SK-N-SH (cell line): ENCODE results near the gene EXOSC2. TPM values are rescaled to one million over a fixed set of nuclear protein-coding genes. Genes with fewer than 3 reads are reported as not detected.
A peak's percentile ranks its signal among the peaks of the same experiment; 100 is the strongest.

Experiments used
- CTCF ChIA-PET: fragments of 300-600, 350-600 bp; formaldehyde crosslinking; extraction: SDS; loops from one replicate; lab custom pipeline; 2021; lab: Yijun Ruan, JAX
- POLR2A ChIA-PET: fragments of 350-600 bp; sonication (Branson Sonifier 250); formaldehyde crosslinking; extraction: SDS; loops from one replicate; lab custom pipeline; 2020; ENCODE audit warnings: antibody characterized with exemption, inconsistent platforms; lab: Yijun Ruan, JAX
- DNase-seq: peaks from one replicate; pipeline ENCODE4 v3.0.0; 2012
- H2AFZ ChIP-seq: fragments of 200-600 bp; sonication (generic); 2 replicates; pipeline ENCODE4 v1.8.1; 2016; ENCODE audit warnings: antibody characterized with exemption, mild to moderate bottlenecking, low read depth
- H3F3A ChIP-seq: fragments of 200-600 bp; sonication (generic); replicated peaks from 2 replicates; pipeline ENCODE3; 2016; ENCODE audit warnings: antibody characterized with exemption, mild to moderate bottlenecking; ENCODE audit not compliant: insufficient read depth
- H3K27ac ChIP-seq, 2 experiments: fragments of 200-500 bp in 1 of 2; fragments of 200-600 bp in 1 of 2; sonication (Bioruptor generic) in 1 of 2; sonication (generic), shearing (Covaris generic) in 1 of 2; 2 replicates each; pipeline versions ENCODE4 v1.5.1 to v1.6.1; 2014 to 2016; ENCODE audit warnings: low read depth in 2 of 2, inconsistent platforms in 1 of 2, low read length in 1 of 2, mild to moderate bottlenecking in 1 of 2, mixed read lengths in 1 of 2
- H3K27me3 ChIP-seq: fragments of 200-600 bp; sonication (generic), shearing (Covaris generic); 2 replicates; pipeline ENCODE4 v1.6.1; 2016; ENCODE audit warnings: mixed run types; ENCODE audit not compliant: insufficient read depth
- H3K36me3 ChIP-seq, 2 experiments: fragments of 200-500 bp in 1 of 2; fragments of 200-600 bp in 1 of 2; sonication (Bioruptor generic) in 1 of 2; sonication (generic) in 1 of 2; replicated peaks in 1 of 2; 2 replicates each; pipeline versions ENCODE3 to v1.5.1; 2014 to 2016; ENCODE audit warnings: low read length in 1 of 2, mild to moderate bottlenecking in 1 of 2; ENCODE audit not compliant: insufficient read depth in 2 of 2, control insufficient read depth in 1 of 2
- H3K4me1 ChIP-seq, 2 experiments: fragments of 200-500 bp in 1 of 2; fragments of 200-600 bp in 1 of 2; sonication (Bioruptor generic) in 1 of 2; sonication (generic), shearing (Covaris generic) in 1 of 2; 2 replicates each; pipeline versions ENCODE4 v1.5.1 to v1.6.1; 2014 to 2016; ENCODE audit warnings: low read depth in 1 of 2, low read length in 1 of 2, mixed run types in 1 of 2; ENCODE audit not compliant: insufficient read depth in 2 of 2, control insufficient read depth in 1 of 2
- H3K4me2 ChIP-seq: fragments of 200-600 bp; sonication (generic), shearing (Covaris generic); 2 replicates; pipeline ENCODE4 v1.6.1; 2017; ENCODE audit warnings: mixed run types
- H3K4me3 ChIP-seq, 2 experiments: fragments of 200-500 bp in 1 of 2; fragments of 200-600 bp in 1 of 2; sonication (Bioruptor generic) in 1 of 2; sonication (generic), shearing (Covaris generic) in 1 of 2; 2 replicates each; pipeline versions ENCODE4 v1.5.1 to v1.8.1; 2014 to 2016; ENCODE audit warnings: low read depth in 2 of 2, inconsistent platforms in 1 of 2, low read length in 1 of 2, mild to moderate bottlenecking in 1 of 2, mixed read lengths in 1 of 2, moderate library complexity in 1 of 2
- H3K79me2 ChIP-seq: fragments of 200-600 bp; sonication (generic); 2 replicates; pipeline ENCODE4 v1.8.1; 2017; ENCODE audit warnings: mild to moderate bottlenecking; ENCODE audit not compliant: insufficient read depth
- H3K9ac ChIP-seq: fragments of 200-600 bp; sonication (generic); 2 replicates; pipeline ENCODE4 v1.6.1; 2017; ENCODE audit warnings: mixed run types
- H3K9me2 ChIP-seq: fragments of 200-600 bp; sonication (generic); 2 replicates; pipeline ENCODE4 v1.6.1; 2017; ENCODE audit warnings: mixed run types
- H3K9me3 ChIP-seq: fragments of 200-600 bp; sonication (generic); 2 replicates; pipeline ENCODE4 v1.6.1; 2017; ENCODE audit warnings: mixed run types, mild to moderate bottlenecking, moderate library complexity
- H4K20me1 ChIP-seq: fragments of 200-600 bp; sonication (generic); 2 replicates; pipeline ENCODE4 v1.6.1; 2017; ENCODE audit warnings: mild to moderate bottlenecking, mixed run types; ENCODE audit not compliant: insufficient read depth
- CHD2 ChIP-seq: fragments of 150-350 bp; IDR thresholded peaks from 2 replicates; pipeline ENCODE4 v1.6.1; 2018; ENCODE audit warnings: low read length; ENCODE audit not compliant: partially characterized antibody
- ELF1 ChIP-seq: IDR thresholded peaks from 2 replicates; pipeline ENCODE4 v1.4.0; 2012
- EP300 ChIP-seq, 2 experiments: IDR thresholded peaks; 2 replicates each; pipeline versions ENCODE4 v1.4.0 to v1.6.1; 2012; ENCODE audit warnings: borderline replicate concordance in 1 of 2, low read depth in 1 of 2, low read length in 1 of 2
- GABPA ChIP-seq: IDR thresholded peaks from 2 replicates; pipeline ENCODE4 v1.4.0; 2012; ENCODE audit warnings: low read depth, mild to moderate bottlenecking
- GATA2 ChIP-seq: sonication (generic); formaldehyde crosslinking; IDR thresholded peaks from 2 replicates; pipeline ENCODE4 v1.5.0; 2020; ENCODE audit warnings: mild to moderate bottlenecking, missing genetic modification reagents
- IRF3 ChIP-seq: fragments of 150-350 bp; IDR thresholded peaks from 2 replicates; pipeline ENCODE4 v1.6.1; 2016; ENCODE audit warnings: mild to moderate bottlenecking, low read depth, low read length
- NFIC ChIP-seq: IDR thresholded peaks from 2 replicates; pipeline ENCODE4 v1.4.0; 2012; ENCODE audit warnings: borderline replicate concordance
- PBX3 ChIP-seq: IDR thresholded peaks from 2 replicates; pipeline ENCODE4; 2012
- RAD21 ChIP-seq: IDR thresholded peaks from 2 replicates; pipeline ENCODE4 v1.6.1; 2012; ENCODE audit warnings: mild to moderate bottlenecking, low read length
- RXRA ChIP-seq: IDR thresholded peaks from 2 replicates; pipeline ENCODE4 v1.4.0; 2012; ENCODE audit warnings: low read depth, mild to moderate bottlenecking, borderline replicate concordance
- SIN3A ChIP-seq: IDR thresholded peaks from 2 replicates; pipeline ENCODE4 v1.6.1; 2012; ENCODE audit warnings: low read depth, mild to moderate bottlenecking, low read length, moderate library complexity, borderline replicate concordance
- TEAD4 ChIP-seq: IDR thresholded peaks from 2 replicates; pipeline ENCODE4 v1.4.0; 2012; ENCODE audit warnings: mild to moderate bottlenecking, borderline replicate concordance; ENCODE audit not compliant: insufficient read depth
- USF1 ChIP-seq: IDR thresholded peaks from 2 replicates; pipeline ENCODE4 v1.4.0; 2012; ENCODE audit warnings: low read depth, borderline replicate concordance
- WGBS: methylation state at CpG from one replicate; pipeline ENCODE4 v1.1.6; 2017; ENCODE audit warnings: low lambda C conversion rate; 5-methylcytosine and 5-hydroxymethylcytosine counted together
- polyA plus RNA-seq, 3 experiments: library from polyadenylated mRNA; depleted of rRNA; stranded (reverse); fragments of >200 nt; gene quantifications; 2 replicates each; pipeline ENCODE4 v1.2.3, GENCODE V29; 2012

The EXOSC2 gene
- polyA plus RNA-seq, 1 of the 3 experiments (the other 2 are of a cell fraction) = 28.7 TPM

GRCh38 chr9:130672933-130673615 lies 20.5 kb upstream of the EXOSC2 start:
- H3K4me3 ChIP-seq = no peak overlapping the region
- ChIA-PET POLR2A (no interaction called here), CTCF (interaction anchor here (0.7 to 1.7 kb wide), 7 partner anchors 9 to 269 kb away, joined by 3 to 5 read pairs (median 3); no protein-coding TSS in a partner anchor)
- H3K79me2 ChIP-seq = no peaks in the 10 kb centered on the region
- no peak overlapping the region for H3K9ac ChIP-seq
- H3K4me1 ChIP-seq = peaks cover 0 to 2% of the 10 kb centered on the region in 2 experiments; a peak in 1 of 4 replicates
- H2AFZ ChIP-seq = no peak overlapping the region
- H3K9me3 ChIP-seq = no peaks in the 10 kb centered on the region
- no peak overlapping the region for H3K27ac ChIP-seq
- H3K36me3 ChIP-seq = no peaks in the 10 kb centered on the region
- peak; percentile 20 for DNase-seq
- 91% methylated on average over 12 of the region's 12 CpGs for WGBS
- TF ChIP-seq SIN3A (no peak), EP300 (IDR thresholded peaks at IDR 0.05; ENCODE audit: borderline replicate concordance in 1 of 2, low read depth in 1 of 2, low read length in 1 of 2) (no peak), GATA2 (no peak), RXRA (no peak), PBX3 (no peak), ELF1 (no peak), USF1 (no peak), IRF3 (no peak), NFIC (no peak), GABPA (no peak)
- no peak overlapping the region for H3K4me2 ChIP-seq
- no peaks in the 10 kb centered on the region for H4K20me1 ChIP-seq
- no peaks in the 10 kb centered on the region for H3K27me3 ChIP-seq
- H3F3A ChIP-seq = no peaks in the 10 kb centered on the region
- H3K9me2 ChIP-seq = no peaks in the 10 kb centered on the region

GRCh38 chr9:130675396-130675795 lies 18.2 kb upstream of the EXOSC2 start:
- H3K27ac ChIP-seq = no peak overlapping the region
- H3K27me3 ChIP-seq = no peaks in the 10 kb centered on the region
- no peaks in the 10 kb centered on the region for H3K36me3 ChIP-seq
- POLR2A ChIA-PET = no interaction called here
- H3K9me3 ChIP-seq = no peaks in the 10 kb centered on the region
- no peak overlapping the region for H3K4me3 ChIP-seq
- no peak overlapping the region for H3K9ac ChIP-seq
- CTCF ChIA-PET = interaction anchor here (1.0 kb wide), 1 partner anchor 13 kb away, joined by 3 read pairs; no protein-coding TSS in a partner anchor
- no peaks in the 10 kb centered on the region for H4K20me1 ChIP-seq
- TF ChIP-seq NFIC (no peak), RAD21 (no peak), SIN3A (no peak), TEAD4 (no peak), EP300 (IDR thresholded peaks at IDR 0.05; ENCODE audit: borderline replicate concordance in 1 of 2, low read depth in 1 of 2, low read length in 1 of 2) (no peak), CHD2 (no peak)
- 81% methylated on average over 7 of the region's 13 CpGs for WGBS
- DNase-seq = no peak
- peaks cover 0 to 2% of the 10 kb centered on the region in 2 experiments; a peak in 1 of 4 replicates for H3K4me1 ChIP-seq
- no peaks in the 10 kb centered on the region for H3K79me2 ChIP-seq
- H3F3A ChIP-seq = no peaks in the 10 kb centered on the region
- H2AFZ ChIP-seq = no peak overlapping the region
- no peak overlapping the region for H3K4me2 ChIP-seq
- no peaks in the 10 kb centered on the region for H3K9me2 ChIP-seq
